ENCODE results near the gene PLAGL2.
"Not testable (repeated sequence)": the region's sequence is repeated elsewhere in the genome, so short reads cannot be mapped to it uniquely, and the experiment has no call there.

PLAGL2 gene

GRCh38 chr20:32207626-32208498, at the start of gene PLAGL2, which contains the start of gene POFUT1:
TSS of gene PLAGL2 (minus strand) at chr20:32207743. CDS start at chr20:32202178, 5,565 bp downstream.
TSS of gene POFUT1 (plus strand) at chr20:32207880. CDS start at chr20:32207942, 62 bp downstream.
- DNase-seq (ENCODE audit: insufficient read length, low spot score) (peak; percentile 96), FAIRE-seq (no peak)

- DNase-seq (ENCODE audit: insufficient read length, low spot score) (no peak), FAIRE-seq (no peak)
Observed at GRCh38 chr20:32252189-32252588, 44.6 kb upstream of the PLAGL2 start.

GRCh38 chr20:32251470-32251869, 43.9 kb upstream of the PLAGL2 start:
- DNase-seq (ENCODE audit: insufficient read length, low spot score) (no peak), FAIRE-seq (no peak)

GRCh38 chr20:32249030-32249738, 41.6 kb upstream of the PLAGL2 start:
- FAIRE-seq (no peak), DNase-seq (ENCODE audit: insufficient read length, low spot score) (no peak)

- no peak for DNase-seq (ENCODE audit: insufficient read length, low spot score)
- FAIRE-seq: no peak
Observed at GRCh38 chr20:32248043-32248442, 40.5 kb upstream of the PLAGL2 start.

- not testable (repeated sequence) for FAIRE-seq; DNase-seq (ENCODE audit: insufficient read length, low spot score)
Observed at GRCh38 chr20:32246208-32246607, 38.7 kb upstream of the PLAGL2 start.

- FAIRE-seq (no peak), DNase-seq (ENCODE audit: insufficient read length, low spot score) (no peak)
Observed at GRCh38 chr20:32244959-32245358, 37.4 kb upstream of the PLAGL2 start.

- FAIRE-seq: no peak
Observed at GRCh38 chr20:32244150-32244823, 36.7 kb upstream of the PLAGL2 start.

GRCh38 chr20:32241807-32242206, 34.3 kb upstream of the PLAGL2 start:
- no peak for DNase-seq (ENCODE audit: insufficient read length, low spot score)
- no peak for FAIRE-seq

More at GRCh38 chr20:32244150-32244823, 36.7 kb upstream of the PLAGL2 start:
- no peak for DNase-seq (ENCODE audit: insufficient read length, low spot score)

GRCh38 chr20:32240205-32240604, 32.7 kb upstream of the PLAGL2 start:
- DNase-seq (ENCODE audit: insufficient read length, low spot score) (no peak), FAIRE-seq (no peak)

GRCh38 chr20:32238483-32239425, 31.2 kb upstream of the PLAGL2 start:
- DNase-seq (ENCODE audit: insufficient read length, low spot score) (no peak), FAIRE-seq (no peak)

- FAIRE-seq: no peak
Observed at GRCh38 chr20:32237419-32237818, 29.9 kb upstream of the PLAGL2 start.

GRCh38 chr20:32236819-32237218, 29.3 kb upstream of the PLAGL2 start:
- FAIRE-seq: no peak

More at GRCh38 chr20:32237419-32237818, 29.9 kb upstream of the PLAGL2 start:
- no peak for DNase-seq (ENCODE audit: insufficient read length, low spot score)

GRCh38 chr20:32236048-32236533, 28.5 kb upstream of the PLAGL2 start:
- DNase-seq (ENCODE audit: insufficient read length, low spot score) (no peak), FAIRE-seq (no peak)

More at GRCh38 chr20:32236819-32237218, 29.3 kb upstream of the PLAGL2 start:
- DNase-seq (ENCODE audit: insufficient read length, low spot score): no peak

GRCh38 chr20:32235331-32236047, 27.9 kb upstream of the PLAGL2 start:
- FAIRE-seq: no peak
- no peak for DNase-seq (ENCODE audit: insufficient read length, low spot score)

GRCh38 chr20:32234135-32234808, 26.7 kb upstream of the PLAGL2 start:
- DNase-seq (ENCODE audit: insufficient read length, low spot score) (no peak), FAIRE-seq (no peak)

- no peak for FAIRE-seq
- DNase-seq (ENCODE audit: insufficient read length, low spot score): no peak
Observed at GRCh38 chr20:32233286-32233685, 25.7 kb upstream of the PLAGL2 start.

- no peak for DNase-seq (ENCODE audit: insufficient read length, low spot score)
- no peak for FAIRE-seq
Observed at GRCh38 chr20:32232326-32232886, 24.9 kb upstream of the PLAGL2 start.

Measured in HTR-8/SVneo (cell line).